ENCODE results near the gene CYP21A2.
"Not testable (repeated sequence)": the region's sequence is repeated elsewhere in the genome, so short reads cannot be mapped to it uniquely, and the experiment has no call there.

CYP21A2 gene

DNA sequence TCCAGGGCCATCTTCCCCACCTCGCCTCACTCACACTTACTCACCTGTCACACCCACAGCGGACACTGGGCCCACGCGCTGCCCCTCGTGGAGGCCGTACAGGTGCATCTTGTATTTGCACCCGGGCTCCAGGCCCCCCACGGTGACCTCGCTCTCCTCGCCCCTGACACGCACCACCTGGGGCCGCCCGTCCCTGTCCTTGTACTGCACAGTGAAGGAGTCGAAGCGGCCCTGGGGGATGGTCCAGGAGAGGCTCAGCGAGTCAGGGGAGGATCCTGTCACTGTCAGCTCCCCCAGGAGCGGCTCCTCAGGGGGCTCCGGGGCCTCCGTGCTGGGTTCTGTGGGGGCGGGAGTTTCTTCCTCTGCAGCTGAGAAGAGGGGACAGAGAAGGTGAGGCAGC lies 14.4 kb downstream of the CYP21A2 start:
- DNase-seq (ENCODE audit: low read depth in 2 of 2), result not testable (repeated sequence)

DNA sequence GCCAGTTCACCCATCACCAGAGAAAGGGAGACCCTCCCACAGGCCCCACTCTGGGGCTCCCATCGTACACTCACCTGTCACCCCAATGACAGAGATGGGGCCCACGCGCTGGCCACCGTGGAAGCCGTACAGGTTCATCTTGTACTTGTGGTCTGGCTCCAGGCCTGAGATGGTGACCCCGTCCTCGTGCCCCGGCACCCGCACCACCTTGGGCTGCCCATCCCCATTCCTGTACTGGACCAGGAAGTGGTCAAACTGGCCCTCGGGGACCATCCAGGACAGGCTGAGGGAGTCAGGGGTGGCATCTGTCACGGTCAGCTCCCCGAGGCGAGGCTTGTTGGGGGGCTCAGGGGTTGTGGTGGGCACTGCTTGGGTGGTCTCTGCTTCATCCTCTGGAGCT lies 15.1 kb downstream of the CYP21A2 start:
- DNase-seq (ENCODE audit: low read depth in 2 of 2), result not testable (repeated sequence)

DNA sequence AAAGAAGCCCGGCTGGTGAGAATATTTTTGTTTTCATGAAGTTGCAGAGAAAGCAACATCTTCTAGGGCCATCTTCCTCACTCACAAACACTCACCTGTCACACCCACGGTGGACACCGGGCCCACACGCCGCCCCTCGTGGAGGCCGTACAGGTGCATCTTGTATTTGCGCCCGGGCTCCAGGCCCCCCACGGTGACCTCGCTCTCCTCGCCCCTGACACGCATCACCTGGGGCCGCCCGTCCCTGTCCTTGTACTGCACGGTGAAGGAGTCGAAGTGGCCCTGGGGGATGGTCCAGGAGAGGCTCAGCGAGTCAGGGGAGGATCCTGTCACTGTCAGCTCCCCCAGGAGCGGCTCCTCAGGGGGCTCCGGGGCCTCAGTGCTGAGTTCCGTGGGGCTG lies 17.5 kb downstream of the CYP21A2 start:
- DNase-seq (ENCODE audit: low read depth in 2 of 2), result not testable (repeated sequence)

DNA sequence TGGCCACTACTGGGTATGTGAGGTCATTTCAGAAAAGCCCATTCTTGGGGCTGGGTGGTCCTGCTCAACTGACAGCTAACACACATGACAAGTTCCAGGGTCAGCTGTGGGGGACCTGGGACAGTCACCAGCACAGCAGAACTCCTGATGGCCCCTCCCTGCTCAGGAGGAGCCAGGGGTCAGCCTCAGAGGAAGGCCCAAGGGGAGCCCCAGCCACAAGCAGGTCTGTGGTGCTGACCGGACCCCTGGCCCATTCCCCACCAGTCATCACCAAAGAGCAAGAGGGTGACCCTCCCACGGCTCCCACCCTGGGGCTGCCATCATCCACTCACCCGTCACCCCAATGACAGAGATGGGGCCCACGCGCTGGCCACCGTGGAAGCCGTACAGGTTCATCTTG lies 18.0 kb downstream of the CYP21A2 start:
- no peak for DNase-seq (ENCODE audit: low read depth in 2 of 2)

DNA sequence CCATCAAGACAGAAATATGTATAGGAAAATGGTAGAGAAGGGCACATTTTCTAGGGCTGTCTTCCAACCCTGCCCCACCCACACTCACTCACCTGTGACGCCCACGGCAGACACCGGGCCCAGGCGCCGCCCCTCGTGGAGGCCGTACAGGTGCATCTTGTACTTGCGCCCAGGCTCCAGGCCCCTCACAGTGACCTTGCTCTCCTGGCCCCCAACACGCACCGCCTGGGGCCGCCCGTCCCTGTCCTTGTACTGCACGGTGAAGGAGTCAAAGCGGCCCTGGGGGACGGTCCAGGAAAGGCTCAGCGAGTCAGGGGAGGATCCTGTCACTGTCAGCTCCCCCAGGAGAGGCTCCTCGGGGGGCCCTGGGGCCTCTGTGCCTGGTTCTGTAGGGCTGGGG lies 19.8 kb downstream of the CYP21A2 start:
- DNase-seq (ENCODE audit: low read depth in 2 of 2), result no peak

DNA sequence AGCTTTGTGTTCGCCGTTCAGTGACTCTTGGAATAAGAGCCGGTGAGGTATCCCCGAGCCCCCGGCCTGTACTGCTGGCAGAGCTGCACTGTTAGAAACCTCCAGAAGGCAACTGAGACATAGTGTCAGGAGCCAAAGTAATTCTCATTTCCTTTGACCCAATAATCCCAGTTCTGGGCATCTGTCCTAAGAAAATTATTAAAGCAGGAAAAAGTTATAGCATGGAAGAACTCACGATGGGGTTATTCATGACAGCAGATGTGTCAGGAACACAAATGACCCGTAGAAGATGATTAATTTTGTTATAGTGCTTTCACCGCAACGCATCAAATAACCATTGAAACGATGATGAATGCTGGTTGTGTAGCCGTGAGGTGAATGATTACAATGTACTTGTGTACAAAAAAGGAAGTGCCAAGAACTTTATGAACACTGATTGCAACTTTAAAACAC lies 20.3 kb downstream of the CYP21A2 start:
- DNase-seq (ENCODE audit: low read depth in 2 of 2), result no peak

DNA sequence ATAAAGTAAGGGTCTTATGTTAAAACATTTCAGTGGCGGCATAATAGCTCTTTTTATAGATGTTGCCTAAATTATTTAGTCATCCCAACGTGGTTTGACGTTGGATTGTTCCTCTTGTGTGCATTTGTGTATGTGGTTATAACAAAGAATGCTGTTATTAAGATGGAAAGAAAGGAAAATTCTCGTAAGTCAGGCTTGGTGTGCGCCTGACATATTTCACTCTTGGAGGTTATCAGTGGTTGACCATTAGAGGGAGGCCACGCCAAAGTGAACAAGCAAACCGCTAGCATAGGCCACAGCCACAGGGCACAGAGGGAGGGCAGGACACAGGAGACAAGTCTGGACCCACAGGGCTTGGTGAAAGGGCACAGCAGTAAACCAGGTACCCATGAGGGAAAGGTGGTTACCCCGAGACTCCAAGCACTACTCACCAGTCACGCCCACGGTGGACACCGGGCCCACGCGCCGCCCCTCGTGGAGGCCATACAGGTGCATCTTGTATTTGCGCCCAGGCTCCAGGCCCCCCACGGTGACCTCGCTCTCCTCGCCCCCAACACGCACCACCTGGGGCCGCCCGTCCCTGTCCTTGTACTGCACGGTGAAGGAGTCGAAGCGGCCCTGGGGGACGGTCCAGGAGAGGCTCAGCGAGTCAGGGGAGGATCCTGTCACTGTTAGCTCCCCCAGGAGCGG lies 22.9 kb downstream of the CYP21A2 start:
- DNase-seq (ENCODE audit: low read depth in 2 of 2), result no peak

DNA sequence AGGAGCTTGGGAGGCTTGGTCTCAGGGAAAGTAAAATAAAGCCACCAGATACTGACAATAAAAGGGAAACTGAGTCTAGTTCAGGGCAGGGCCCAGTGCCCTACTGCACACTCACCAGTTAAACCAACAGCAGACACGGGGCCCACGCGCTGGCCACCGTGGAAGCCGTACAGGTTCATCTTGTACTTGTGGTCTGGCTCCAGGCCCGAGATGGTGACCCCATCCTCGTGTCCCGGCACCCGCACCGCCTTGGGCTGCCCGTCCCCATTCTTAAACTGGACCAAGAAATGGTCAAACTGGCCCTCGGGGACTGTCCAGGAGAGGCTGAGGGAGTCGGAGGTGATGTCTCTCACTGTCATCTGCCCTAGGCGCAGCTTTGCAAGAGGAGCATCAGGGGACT lies 26.5 kb downstream of the CYP21A2 start:
- no peak for DNase-seq (ENCODE audit: low read depth in 2 of 2)

DNA sequence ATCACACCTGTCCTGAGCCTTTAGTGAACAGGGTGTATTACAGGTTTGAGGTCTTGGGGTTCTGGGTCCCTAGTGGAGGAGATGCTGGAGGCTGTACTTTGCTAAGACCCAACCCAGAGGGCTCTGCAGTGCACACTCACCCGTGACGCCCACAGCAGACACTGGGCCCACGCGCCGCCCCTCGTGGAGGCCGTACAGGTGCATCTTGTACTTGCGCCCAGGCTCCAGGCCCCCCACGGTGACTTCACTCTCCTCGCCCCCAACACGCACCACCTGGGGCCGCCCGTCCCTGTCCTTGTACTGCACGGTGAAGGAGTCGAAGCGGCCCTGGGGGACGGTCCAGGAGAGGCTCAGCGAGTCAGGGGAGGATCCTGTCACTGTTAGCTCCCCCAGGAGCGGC lies 29.3 kb downstream of the CYP21A2 start:
- not testable (repeated sequence) for DNase-seq (ENCODE audit: low read depth in 2 of 2)

DNA sequence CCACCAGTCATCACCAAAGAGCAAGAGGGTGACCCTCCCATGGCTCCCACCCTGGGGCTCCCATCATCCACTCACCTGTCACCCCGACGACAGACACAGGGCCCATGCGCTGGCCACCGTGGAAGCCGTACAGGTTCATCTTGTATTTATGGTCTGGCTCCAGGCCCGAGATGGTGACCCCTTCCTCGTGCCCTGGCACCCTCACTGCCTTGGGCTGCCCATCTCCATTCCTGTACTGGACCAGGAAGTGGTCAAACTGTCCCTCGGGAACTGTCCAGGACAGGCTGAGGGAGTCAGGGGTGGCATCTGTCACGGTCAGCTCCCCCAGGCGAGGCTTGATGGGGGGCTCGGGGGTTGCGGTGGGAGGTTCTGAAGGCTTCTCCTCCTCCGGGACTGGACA lies 30.1 kb downstream of the CYP21A2 start:
- not testable (repeated sequence) for DNase-seq (ENCODE audit: low read depth in 2 of 2)

DNA sequence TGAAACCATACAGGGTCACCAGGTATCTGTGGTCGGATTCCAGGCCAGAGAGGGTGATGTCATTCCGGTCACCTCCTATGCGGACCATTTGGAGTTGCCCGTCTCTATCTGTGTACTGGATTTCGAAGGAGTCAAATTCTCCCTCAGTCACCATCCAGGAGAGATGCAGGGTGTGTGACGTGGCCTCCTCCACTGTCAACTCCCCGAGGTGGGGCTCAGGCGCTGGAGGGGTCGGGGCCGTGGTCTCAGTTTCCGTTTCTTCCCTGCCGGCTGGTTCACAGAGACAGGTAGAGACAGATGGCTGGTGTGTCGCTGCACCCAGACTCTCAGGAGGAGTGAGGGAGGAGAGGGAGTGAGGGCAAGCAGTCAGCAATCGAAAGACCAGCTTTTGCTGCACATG lies 30.7 kb downstream of the CYP21A2 start:
- no peak for DNase-seq (ENCODE audit: low read depth in 2 of 2)

DNA sequence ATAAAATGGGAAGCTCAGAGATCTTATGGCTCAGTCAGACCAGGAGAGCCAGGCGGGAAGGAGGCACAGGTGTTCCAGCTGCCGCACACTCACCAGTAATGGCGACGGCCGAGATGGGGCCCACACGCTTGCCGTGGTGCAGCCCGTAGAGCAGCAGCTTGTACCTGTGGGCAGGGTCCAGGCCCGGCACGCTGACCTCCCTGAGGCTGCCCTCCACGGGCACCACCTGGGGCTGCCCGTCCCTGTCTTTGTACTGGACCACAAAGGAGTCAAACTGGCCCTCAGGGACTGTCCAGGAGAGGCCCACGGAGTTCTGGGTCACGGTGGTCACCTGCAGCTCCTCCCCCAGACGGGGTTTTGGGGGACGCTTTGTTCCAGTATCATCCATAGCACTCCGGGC lies 31.2 kb downstream of the CYP21A2 start:
- no peak for DNase-seq (ENCODE audit: low read depth in 2 of 2)

DNA sequence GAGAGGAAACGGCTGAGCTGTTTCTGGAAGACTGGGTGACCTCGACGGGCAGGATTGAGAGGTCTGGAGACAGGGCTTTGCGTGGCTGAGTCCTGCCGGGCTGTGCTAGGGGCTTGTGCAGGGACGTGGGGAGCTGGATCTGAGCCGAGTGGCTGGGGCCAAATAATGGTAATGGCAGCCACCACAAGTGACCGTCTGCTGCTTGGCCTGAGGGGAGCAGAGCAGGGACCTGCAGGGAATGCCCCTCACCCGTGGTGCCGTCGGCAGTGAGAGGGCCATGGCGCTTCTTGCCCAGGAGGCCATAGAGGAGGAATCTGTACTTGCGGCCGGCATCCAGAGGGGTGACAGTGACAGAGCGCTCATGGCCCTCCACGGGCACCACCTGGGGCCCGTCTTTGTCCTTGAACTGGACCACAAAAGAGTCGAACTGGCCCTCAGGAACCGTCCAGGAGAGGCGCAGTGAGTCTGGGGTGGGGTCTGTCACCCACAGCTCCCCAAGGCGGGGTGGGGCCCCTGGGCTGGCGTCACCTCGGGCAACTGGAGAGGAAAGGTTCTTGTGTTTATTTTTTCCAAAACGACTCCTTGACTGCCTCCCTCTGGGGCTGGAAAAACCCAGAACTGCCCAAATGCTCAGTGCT lies 31.8 kb downstream of the CYP21A2 start:
- no peak for DNase-seq (ENCODE audit: low read depth in 2 of 2)

DNA sequence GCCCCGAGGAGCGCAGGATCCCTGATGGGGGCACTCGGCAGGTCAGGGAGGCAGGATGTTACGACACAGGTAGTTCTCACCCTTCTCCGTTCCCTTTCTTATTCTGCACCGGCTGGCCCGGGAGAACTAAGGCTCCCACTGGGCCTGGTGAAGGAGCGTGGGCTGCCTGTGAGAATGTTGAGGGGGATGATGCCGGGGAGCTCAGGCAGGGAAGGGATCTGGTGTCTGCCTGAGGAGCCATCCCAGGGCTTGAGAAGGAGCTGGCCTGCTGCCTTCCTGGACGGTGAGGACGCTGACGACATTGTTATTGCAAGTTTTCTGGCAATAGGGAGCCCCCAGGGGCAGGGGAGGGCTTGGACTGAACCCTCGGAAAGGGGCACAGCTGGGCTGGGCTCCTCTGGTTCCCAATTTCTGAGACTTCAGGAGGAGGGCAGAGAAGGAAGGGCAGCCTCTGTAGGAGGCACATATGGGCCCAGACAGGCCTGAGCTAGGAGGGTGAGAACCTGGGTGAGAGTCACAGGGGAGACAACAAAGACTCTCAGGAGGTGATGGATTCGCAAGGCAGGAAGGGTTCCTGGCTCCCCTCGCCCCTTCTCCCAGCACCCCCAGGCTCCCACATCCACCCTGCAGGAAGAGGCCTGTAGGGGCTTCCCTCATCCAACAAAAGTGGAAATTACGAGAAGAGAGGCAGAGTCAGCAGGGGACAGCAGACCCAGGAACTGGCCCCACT lies 32.8 kb downstream of the CYP21A2 start:
- no peak for DNase-seq (ENCODE audit: low read depth in 2 of 2)

DNA sequence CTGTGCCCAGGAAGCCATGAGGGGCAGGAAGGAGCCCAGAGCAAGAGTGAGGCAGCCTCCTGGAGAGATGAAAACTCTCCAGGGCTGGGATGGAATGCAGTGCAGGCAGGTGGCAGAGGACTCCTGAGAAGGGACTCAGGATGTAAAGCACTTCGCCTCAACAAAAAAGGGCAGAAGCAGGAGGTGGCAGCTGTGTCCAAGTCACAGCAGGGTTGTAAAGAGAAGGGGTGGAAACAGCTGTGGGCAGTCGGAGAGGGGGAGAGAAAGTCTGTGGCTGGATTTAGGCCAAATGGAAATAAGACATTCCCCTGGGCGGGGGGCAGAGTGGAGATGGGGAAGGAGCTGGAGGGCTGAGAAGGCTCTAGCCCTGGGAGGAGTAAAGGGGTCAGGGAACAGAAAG lies 34.9 kb downstream of the CYP21A2 start:
- no peak for DNase-seq (ENCODE audit: low read depth in 2 of 2)

DNA sequence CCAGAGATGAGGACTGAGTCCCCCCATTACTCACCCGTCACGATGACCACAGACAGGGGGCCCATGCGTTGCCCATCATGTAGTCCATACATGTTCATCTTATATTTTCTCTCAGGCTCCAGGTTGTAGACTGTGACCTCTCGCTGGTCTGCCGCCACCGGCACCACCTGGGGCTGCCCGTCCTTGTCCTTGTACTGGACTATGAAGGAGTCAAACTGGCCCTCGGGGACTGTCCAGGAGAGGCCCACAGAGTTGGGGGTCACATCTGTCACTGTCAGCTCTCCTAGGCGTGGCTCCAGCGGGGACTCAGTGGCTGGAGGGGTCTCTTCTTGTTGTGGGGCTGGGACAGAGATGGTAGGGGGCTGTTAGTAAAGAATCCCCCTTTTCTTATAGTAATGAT lies 35.4 kb downstream of the CYP21A2 start:
- no peak for DNase-seq (ENCODE audit: low read depth in 2 of 2)

DNA sequence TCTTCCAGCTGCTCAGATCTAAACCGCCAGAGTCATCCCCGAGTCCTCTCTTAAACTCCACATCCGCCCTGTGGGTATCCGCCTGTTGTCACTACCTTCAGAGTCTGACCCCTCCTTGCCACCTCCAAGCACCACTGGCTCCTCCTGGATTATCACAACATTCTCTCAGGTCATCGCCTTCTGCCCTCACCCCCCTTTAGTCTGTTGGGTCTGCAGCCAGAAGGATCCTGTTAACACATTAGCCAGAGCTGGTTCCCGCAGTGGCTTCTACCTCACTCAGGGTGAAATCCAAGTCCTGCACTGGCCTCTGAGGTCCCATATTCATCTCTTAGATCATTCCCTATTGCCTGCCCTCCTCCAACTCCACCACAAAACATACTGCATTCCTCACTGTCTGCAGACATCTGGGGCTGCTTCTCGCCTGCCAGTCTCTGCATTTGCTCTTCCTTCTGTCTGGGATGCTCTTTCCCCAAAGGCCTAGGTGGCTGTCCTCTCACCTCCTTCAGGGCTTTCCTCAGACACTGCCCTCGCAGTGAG lies 36.8 kb downstream of the CYP21A2 start:
- no peak for DNase-seq (ENCODE audit: low read depth in 2 of 2)

DNA sequence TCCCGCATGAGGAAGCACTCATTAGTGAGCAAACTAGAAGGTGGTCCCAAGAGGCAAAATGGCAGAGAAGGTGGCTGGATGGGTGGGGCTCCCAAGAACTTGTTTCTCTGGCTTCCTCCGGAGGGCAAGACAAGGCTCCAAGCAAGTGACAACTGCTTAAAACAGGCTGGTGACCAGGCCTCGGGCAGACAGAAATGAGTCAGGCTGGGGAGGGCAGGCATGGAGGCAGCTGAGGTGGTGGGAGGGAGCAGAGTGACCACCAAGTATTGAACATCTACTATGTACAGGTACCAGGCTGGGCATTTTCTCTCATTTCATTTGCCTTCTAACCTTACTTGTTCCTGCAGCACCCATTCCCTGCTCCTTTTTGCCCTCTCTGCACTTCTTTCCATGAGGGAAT lies 37.6 kb downstream of the CYP21A2 start:
- no peak for DNase-seq (ENCODE audit: low read depth in 2 of 2)

DNA sequence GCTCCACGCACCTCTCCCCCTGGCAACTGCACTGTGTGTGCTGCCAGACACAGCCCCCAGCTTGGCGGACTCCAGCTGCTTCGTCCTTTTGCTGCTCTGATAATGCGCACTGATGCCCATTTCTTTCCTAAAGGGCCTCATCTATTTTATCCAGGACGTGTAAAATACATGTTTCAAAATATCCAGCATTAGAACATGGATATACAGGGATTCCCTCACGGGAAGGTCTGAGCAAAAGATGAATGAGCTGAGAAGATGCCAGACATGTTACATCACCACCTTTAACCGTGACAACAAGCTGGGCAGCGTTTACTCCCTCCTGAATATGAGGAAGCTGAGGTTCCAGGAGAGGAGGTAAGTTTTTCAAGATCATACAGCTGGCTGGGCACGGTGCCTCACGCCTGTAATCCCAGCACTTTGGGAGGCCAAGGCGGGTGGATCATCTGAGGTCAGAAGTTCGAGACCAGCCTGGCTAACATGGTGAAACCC lies 38.1 kb downstream of the CYP21A2 start:
- peak; percentile 59 to 66 for DNase-seq (ENCODE audit: low read depth in 2 of 2)

DNA sequence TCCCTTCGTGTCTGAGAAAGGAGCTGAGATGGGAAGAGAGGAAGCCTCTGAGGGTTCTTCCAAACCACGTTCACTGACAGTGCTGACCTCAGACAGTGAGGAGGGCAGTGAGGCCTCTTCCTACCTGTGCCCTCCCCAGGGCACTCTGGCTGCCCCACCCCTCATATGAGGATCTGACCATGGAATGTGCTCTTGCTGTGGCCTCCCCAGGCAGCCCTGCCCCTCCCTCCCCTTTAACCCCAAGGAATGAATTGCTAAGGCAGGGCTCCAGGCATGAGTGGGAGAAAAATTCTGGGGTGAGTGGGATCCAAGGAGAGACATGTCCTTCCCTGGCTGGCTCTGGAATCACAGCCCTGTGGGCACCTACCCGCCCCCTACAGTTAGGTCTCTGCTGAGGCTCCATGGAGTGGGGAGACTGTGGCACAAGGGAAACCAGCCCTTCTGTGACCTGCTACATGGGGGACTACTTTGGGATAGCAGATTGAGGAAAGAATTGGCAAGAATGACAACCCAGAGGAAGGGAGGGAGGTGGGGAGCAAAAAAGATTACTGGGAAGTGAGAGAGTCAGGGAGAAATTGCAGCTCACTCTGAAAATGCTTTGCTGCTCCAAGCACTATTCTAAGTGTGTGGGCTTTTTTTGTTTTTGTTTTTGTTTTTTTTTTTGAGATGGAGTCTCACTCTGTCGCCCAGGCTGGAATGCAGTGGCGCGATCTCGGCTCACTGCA lies 41.5 kb downstream of the CYP21A2 start:
- DNase-seq (ENCODE audit: low read depth in 2 of 2), result no peak

DNA sequence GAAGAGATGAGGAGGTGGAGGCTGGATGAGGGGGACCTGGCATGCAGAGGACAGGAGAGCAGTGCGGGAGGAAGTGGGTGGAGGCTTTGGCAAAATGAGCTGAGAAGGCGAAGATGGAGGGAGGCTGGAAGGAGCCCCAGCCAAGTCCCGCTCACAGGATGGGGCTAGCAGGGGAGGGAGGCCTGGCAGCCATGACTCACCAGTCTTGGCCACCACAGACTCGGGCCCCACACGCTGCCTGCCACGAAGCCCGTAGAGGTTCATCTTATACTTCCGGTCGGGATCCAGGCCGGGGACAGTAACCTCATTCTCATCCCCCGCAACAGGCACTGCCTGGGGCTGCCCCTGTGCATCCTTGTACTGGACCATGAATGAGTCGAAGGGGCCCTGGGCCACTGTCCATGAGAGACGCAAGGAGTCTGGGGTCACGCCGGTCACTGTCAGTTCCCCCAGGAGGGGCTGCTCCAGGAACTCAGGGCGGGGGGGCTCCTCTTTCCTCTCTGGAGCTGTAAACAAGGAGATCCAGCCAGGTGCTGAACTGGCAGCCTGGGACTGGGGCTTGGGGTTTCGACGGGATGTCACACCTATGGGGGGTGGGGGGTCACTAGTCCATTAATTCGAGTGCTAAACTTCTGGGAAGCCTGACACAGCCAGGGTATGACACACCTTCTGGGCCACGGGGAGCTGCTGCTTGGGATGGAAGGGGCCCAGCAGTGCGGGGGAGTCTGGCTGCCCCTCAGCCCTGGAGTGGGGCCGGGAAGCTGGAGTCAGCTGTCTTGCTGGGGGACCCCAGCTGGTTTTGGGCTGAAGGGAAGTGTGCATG lies 43.2 kb downstream of the CYP21A2 start:
- DNase-seq (ENCODE audit: low read depth in 2 of 2), result peak in 1 of 2 experiments; percentile 49
